ENCODE measurements around the gene ZNF879. TPM values are rescaled to one million over a fixed set of nuclear protein-coding genes. Genes with fewer than 3 reads are reported as not detected.

ZNF879 gene
- total and polyA plus RNA-seq, 7 donors: under 0.01 to 6.3 (median 2.8) TPM

- H3K9me3 ChIP-seq: peaks cover 43 to 93% (median 78%) of the 10 kb centered on the region in 4 donors
- TF ChIP-seq POLR2A (IDR thresholded peaks at IDR 0.05): no peak
- no peak for TF ChIP-seq EP300 (IDR thresholded peaks at IDR 0.05)
- TF ChIP-seq, protein P1, sequence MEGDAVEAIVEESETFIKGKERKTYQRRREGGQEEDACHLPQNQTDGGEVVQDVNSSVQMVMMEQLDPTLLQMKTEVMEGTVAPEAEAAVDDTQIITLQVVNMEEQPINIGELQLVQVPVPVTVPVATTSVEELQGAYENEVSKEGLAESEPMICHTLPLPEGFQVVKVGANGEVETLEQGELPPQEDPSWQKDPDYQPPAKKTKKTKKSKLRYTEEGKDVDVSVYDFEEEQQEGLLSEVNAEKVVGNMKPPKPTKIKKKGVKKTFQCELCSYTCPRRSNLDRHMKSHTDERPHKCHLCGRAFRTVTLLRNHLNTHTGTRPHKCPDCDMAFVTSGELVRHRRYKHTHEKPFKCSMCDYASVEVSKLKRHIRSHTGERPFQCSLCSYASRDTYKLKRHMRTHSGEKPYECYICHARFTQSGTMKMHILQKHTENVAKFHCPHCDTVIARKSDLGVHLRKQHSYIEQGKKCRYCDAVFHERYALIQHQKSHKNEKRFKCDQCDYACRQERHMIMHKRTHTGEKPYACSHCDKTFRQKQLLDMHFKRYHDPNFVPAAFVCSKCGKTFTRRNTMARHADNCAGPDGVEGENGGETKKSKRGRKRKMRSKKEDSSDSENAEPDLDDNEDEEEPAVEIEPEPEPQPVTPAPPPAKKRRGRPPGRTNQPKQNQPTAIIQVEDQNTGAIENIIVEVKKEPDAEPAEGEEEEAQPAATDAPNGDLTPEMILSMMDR (IDR thresholded peaks at IDR 0.05): no peak
- TF ChIP-seq POLR2AphosphoS5 (IDR thresholded peaks at IDR 0.05): no peak
- WGBS, 2 donors: 96% methylated on average over 4 of the region's 4 CpGs
Measured at GRCh38 chr5:179080724-179081123, 57.1 kb downstream of the ZNF879 start.

More at GRCh38 chr5:179080724-179081123, 57.1 kb downstream of the ZNF879 start:
- no peak overlapping the region for H3K4me3 ChIP-seq
- peaks cover 35 to 63% (median 48%) of the 10 kb centered on the region in 4 donors for H3K36me3 ChIP-seq
- H3K4me1 ChIP-seq: no peaks in the 10 kb centered on the region
- H3K27me3 ChIP-seq: no peaks in the 10 kb centered on the region
- intact Hi-C loops (cut with DNase I): no loop called here
- DNase-seq: no peak
- no peak overlapping the region for H3K27ac ChIP-seq

Other genes starting within 250 kb of the ZNF879 start
- gene ZNF354B, start 163.9 kb upstream of the ZNF879 start, total RNA-seq: 10 to 100 TPM; 13.3 to 23.5 (median 18.6) TPM
- 1 to 10 TPM in 2 of 3 donors, under 1 TPM in 1; 0.92 to 6.3 (median 1.2) TPM for gene ZNF354B, start 163.9 kb upstream of the ZNF879 start, polyA plus RNA-seq
- 1 to 10 TPM; 3.5 to 5.4 (median 3.9) TPM for gene ZFP2, start 127.9 kb upstream of the ZNF879 start, total RNA-seq
- 1 to 10 TPM in 1 of 3 donors, under 1 TPM in 1, not detected in 1; 0.70 to 1.2 TPM for gene ZFP2, start 127.9 kb upstream of the ZNF879 start, polyA plus RNA-seq
- 1 to 10 TPM; 2.0 to 6.1 (median 3.4) TPM for gene ZNF454, start 82.6 kb upstream of the ZNF879 start, total RNA-seq
- 1 to 10 TPM in 1 of 3 donors, under 1 TPM in 1, not detected in 1; 0.23 to 1.0 TPM for gene ZNF454, start 82.6 kb upstream of the ZNF879 start, polyA plus RNA-seq
- not detected for gene GRM6, start 28.5 kb upstream of the ZNF879 start, total RNA-seq
- gene GRM6, start 28.5 kb upstream of the ZNF879 start, polyA plus RNA-seq: under 1 TPM in 1 of 3 donors, not detected in 2; 0.01 TPM
- 10 to 100 TPM in 2 of 4 donors, 1 to 10 TPM in 2; 7.7 to 12.1 (median 10.1) TPM for gene ZNF354C, start 36.6 kb downstream of the ZNF879 start, total RNA-seq
- gene ZNF354C, start 36.6 kb downstream of the ZNF879 start, polyA plus RNA-seq: 1 to 10 TPM in 1 of 3 donors, under 1 TPM in 2; 0.23 to 1.4 (median 0.60) TPM